Inferior parietal cortex (tissue), 1 donor: ENCODE measurements around the gene LUC7L2.
A peak's percentile ranks its signal among the peaks of the same experiment; 100 is the strongest.
"Not testable (repeated sequence)": the region's sequence is repeated elsewhere in the genome, so short reads cannot be mapped to it uniquely, and the experiment has no call there.

ENCODE experiments used
- DNase-seq: peaks from one replicate; pipeline ENCODE4 v3.0.0-alpha.2; 2016; ENCODE audit errors: extremely low spot score

The LUC7L2 gene

GRCh38 chr7:139396323-139396951, 36.7 kb downstream of the LUC7L2 start:
- no peak for DNase-seq

GRCh38 chr7:139397192-139397591, 37.5 kb downstream of the LUC7L2 start:
- DNase-seq = no peak

- no peak for DNase-seq
Measured at GRCh38 chr7:139403601-139404000, 43.9 kb downstream of the LUC7L2 start.

- no peak for DNase-seq
Measured at GRCh38 chr7:139407555-139407954, 47.9 kb downstream of the LUC7L2 start.

GRCh38 chr7:139414743-139415402, 55.2 kb downstream of the LUC7L2 start:
- DNase-seq = not testable (repeated sequence)

DNA sequence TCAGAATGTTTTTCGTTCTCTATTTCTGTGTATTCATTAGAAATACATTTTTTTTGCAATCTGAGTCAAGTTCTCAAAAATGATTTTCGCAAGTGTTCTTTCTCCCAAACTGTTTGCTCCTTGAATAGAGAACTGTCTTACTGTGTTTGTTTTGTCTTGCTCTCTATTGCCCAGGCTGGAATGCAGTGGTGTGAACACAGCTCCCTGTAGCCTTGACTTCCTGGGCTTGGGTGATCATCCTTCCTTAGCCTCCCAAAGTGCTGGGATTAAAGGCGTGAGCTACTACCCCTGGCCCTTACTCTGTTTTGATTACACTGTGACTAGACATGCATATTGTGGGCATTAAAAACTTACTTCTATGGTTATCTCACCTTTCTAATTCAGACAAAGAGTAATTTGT, 56.7 kb downstream of the LUC7L2 start:
- DNase-seq = no peak

- no peak for DNase-seq
Measured at GRCh38 chr7:139417478-139417877, 57.8 kb downstream of the LUC7L2 start.

DNA sequence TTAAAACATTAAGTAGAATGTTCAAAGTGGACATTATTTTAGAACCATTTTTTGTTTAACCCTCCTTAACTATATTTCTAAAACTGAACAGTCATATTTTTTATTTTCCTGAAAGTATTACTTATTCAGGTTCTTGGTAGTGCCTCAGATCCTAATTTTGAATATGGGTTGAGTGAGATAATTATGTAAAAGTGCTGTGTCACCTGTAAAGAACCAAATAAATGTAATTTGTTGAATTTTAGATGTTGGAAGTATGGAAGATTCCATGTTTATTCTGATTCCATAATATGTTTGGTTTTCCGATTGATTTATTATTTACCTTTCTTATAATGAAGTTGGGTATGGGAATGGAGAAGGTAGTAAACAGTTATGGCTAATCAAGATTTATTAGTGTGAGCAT, 61.4 kb downstream of the LUC7L2 start:
- DNase-seq = no peak

DNA sequence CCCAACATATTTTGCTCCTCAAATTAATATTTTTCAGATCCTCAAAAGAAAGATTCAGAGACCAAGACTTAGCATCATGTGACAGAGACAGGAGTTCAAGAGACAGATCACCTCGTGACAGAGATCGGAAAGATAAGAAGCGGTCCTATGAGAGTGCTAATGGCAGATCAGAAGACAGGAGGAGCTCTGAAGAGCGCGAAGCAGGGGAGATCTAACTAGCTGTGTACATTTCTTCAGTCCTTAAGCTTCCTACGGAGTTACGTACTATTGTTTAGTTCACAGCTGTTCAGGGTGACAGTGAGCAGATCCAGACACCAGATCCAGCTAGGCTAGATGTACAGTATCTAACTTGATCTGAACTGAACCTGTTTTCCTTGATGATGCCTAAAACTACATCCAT, 62.4 kb downstream of the LUC7L2 start:
- peak; percentile 58 for DNase-seq

DNA sequence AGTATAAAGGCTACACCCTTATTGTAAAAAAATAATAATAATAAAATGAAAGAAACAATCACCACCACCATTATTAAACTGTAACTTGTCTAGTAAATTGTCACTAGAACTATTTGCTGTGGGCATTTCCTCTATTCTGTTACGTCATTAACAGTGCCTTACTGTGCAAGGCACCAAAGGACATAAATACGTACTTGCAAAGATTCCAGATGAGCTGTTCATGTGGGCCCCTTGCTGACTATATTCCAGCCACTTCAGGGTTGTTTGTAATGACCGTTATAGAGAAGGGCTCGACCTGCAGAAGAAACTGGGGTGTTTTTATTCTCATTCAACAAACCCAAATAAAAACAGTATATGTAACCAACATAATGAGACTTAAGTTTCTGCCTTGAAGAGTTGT, 63.4 kb downstream of the LUC7L2 start:
- peak; percentile 44 for DNase-seq

GRCh38 chr7:139424004-139424403, 64.3 kb downstream of the LUC7L2 start:
- no peak for DNase-seq

DNA sequence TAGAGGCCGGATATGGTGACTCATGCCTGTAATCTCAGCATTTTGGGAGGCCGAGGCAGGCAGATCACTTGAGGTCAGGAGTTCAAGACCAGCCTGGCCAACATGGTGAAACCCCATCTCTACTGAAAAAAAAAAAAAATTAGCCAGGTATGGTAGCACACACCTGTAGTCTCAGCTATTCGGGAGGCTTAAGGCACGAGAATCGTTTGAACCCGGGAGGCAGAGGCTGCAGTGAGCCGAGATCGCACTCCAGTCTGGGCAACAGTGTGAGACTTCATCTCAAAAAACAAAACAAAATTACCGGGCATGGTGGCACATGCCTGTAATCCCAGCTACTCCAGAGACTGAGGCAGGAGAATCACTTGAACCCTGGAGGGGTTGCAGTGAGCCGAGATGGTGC, 66.0 kb downstream of the LUC7L2 start:
- not testable (repeated sequence) for DNase-seq

DNA sequence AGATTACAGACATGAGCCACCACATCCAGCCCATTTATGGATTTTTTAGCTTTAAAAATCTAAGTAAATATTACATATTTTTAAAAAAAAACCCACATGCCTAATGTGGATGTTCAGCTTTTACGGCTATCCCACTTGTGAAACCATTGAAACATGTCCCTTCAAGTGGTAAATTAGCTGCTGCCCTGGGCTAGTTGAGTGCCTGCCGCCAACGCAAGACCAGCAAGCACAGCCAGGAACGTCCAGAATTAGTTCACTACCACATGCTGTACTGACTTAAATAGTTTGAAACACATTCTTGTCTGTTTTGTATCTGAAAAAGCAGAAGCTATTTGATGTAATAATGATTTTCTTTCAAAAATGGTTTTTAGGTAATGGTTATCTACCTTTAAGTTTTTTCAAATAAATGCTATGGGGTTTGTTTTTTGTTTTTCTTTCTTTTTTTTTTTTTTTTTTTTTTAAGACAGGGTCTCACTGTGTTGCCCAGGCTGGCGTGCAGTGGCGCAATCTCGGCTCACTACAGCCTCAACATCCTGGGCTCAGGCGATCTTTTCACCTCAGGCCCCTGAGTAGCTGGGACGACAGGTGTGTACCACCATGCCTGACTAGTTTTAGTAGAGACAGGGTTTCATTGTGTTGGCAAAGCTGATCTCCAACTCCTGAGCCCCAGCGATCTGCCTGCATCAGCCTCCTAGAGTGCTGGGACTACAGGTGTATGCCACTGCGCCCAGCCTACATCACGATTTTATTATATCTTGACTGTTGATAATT, 66.7 kb downstream of the LUC7L2 start:
- no peak for DNase-seq

DNA sequence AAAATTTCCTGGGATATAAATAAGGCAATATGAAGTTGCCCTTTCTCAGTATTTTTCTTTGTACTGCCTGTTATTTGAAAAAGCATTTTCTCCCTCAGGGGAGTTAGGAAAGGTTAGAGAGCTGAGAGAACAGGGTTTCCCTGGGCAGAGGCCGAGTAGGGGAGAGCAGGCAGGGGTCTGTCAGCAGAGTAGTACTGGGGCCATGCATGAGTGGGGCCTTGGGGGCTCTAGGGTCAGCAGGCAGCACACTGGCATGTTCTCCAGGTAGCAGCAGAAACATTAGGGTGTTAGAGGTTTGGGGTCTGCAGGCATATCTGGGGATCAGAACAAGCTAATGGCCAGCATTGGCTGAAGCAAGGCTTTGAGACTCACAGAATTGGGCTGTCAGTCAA, 67.3 kb downstream of the LUC7L2 start:
- DNase-seq = no peak

GRCh38 chr7:139427788-139428187, 68.1 kb downstream of the LUC7L2 start:
- no peak for DNase-seq

DNA sequence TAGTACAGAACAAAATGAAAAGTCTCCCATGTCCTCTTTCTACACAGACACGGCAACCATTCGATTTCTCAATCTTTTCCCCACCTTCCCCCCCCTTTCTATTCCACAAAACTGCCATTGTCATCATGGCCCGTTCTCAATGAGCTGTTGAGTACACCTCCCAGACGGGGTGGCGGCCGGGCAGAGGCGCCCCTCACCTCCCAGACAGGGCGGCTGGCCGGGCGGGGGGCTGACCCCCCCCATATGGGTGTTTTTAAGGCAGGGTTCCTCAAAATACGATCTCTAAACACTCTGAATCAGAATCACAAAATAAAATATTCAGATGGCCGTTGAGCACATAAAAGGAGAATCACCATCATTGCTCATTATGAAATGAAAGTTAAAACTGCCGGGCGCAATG, 70.0 kb downstream of the LUC7L2 start:
- not testable (repeated sequence) for DNase-seq

DNA sequence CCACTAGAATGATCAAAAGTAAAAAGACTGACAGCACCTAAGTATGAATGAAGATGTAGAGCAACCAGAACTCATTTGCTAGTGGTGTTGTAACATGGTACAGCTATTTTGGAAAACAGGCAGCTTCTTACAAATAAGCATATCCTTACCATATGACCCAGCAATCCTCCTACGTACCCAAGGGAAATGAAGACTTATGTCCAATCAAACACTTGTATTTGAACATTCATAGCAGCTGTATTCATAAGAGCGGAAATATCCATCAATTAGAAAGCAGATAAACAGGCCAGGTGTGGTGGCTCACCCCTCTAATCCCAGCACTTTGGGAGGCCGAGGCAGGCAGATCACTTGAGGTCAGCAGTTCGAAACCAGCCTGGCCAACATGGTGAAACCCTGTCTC, 70.7 kb downstream of the LUC7L2 start:
- DNase-seq = no peak

GRCh38 chr7:139431010-139431409, 71.3 kb downstream of the LUC7L2 start:
- DNase-seq = no peak

DNA sequence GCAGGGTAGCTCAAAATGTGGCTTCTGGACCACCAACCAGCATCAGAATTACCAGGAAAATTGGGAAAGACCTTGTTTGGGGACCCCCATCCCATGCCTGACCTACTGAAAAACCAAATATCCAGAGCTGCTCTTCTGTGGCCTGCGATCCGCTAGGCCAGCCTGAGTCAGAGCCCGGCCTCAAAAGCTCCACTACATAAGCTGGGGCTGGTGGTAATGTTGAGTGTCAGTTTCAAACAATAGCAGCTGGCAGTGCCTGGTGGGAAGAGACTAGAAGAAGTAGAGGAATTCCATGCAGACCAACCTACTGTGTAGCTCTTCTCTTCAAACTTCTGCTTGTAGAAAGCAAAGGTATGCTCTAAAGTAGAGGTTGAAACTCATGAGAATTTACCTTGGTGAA, 71.8 kb downstream of the LUC7L2 start:
- no peak for DNase-seq

DNA sequence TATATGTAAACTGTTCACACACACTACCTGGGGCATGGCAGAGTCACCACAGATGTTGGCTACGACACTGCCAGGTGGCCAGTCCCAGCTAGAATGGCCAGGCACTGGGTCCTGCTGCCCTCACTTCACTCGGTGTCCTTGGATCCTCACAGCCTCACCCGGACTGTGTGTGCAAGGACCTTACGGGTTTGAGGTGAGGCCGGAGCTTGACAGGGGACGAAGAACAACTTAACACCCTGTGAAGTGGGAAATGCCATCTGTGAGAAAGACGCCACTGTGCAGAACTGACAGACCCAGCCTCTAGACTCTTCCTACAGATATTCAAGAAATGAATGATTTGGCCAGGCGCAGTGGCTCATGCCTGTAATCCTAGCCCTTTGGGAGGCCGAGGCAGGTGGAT, 77.1 kb downstream of the LUC7L2 start:
- DNase-seq = no peak

- DNase-seq = no peak
Measured at GRCh38 chr7:139439375-139439774, 79.7 kb downstream of the LUC7L2 start.

DNA sequence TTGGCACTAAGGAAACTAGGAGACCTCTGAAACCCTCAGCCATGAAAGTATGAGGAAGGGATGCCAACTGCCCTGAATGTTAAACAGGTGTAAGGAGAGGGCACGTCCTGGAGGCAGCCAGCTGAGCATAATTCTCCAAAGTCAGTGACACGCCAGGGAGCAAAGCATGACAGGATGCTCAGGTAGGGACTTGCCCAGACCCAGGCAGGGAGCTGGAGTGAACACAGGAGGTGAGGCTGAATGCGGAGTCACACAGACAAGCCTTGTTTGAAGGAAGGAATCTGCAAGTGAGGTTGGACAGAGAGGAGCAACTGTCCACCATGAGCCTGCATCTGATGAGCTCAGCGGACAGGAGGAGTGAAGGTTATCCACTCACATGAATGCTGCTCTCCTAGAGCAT, 82.3 kb downstream of the LUC7L2 start:
- no peak for DNase-seq
